Stimulated activated CD4-positive, alpha-beta T cell treated with anti-CD3 and anti-CD28 coated beads, Interleukin-4, amount 100 ng/mL, for 1 hour (primary cell): ENCODE data around the gene MRPL48.
A peak's percentile ranks its signal among the peaks of the same experiment; 100 is the strongest.
"Not testable (repeated sequence)": the region's sequence is repeated elsewhere in the genome, so short reads cannot be mapped to it uniquely, and the experiment has no call there.

Source experiments
- DNase-seq: peaks from one replicate; pipeline ENCODE4 v3.0.0-alpha.2; 2020

Gene MRPL48

GRCh38 chr11:73787643-73788558 lies at the start of gene MRPL48:
Gene MRPL48, plus strand, starts transcription at chr11:73787874. Its CDS starts 98 bp downstream, at chr11:73787972.
- DNase-seq = peak; percentile 89

GRCh38 chr11:73743045-73743444 lies 44.6 kb upstream of the MRPL48 start:
- DNase-seq = no peak

GRCh38 chr11:73746701-73747100 lies 41.0 kb upstream of the MRPL48 start:
- no peak for DNase-seq

- no peak for DNase-seq
Observed at GRCh38 chr11:73747762-73748161, 39.9 kb upstream of the MRPL48 start.

- DNase-seq = no peak
Observed at GRCh38 chr11:73748300-73748699, 39.4 kb upstream of the MRPL48 start.

- DNase-seq = no peak
Observed at GRCh38 chr11:73749118-73749517, 38.6 kb upstream of the MRPL48 start.

GRCh38 chr11:73750228-73750627 lies 37.4 kb upstream of the MRPL48 start:
- DNase-seq = no peak

- not testable (repeated sequence) for DNase-seq
Observed at GRCh38 chr11:73750862-73751261, 36.8 kb upstream of the MRPL48 start.

GRCh38 chr11:73752216-73752867 lies 35.3 kb upstream of the MRPL48 start:
- no peak for DNase-seq

- DNase-seq = no peak
Observed at GRCh38 chr11:73752903-73753302, 34.8 kb upstream of the MRPL48 start.

GRCh38 chr11:73753938-73754337 lies 33.7 kb upstream of the MRPL48 start:
- DNase-seq = no peak

- DNase-seq = no peak
Observed at GRCh38 chr11:73755670-73756069, 32.0 kb upstream of the MRPL48 start.

- no peak for DNase-seq
Observed at GRCh38 chr11:73757598-73757997, 30.1 kb upstream of the MRPL48 start.

GRCh38 chr11:73758451-73758850 lies 29.2 kb upstream of the MRPL48 start:
- DNase-seq = no peak

- peak; percentile 5 for DNase-seq
Observed at GRCh38 chr11:73759610-73760134, 28.0 kb upstream of the MRPL48 start.

- peak; percentile 15 for DNase-seq
Observed at GRCh38 chr11:73760135-73760678, 27.5 kb upstream of the MRPL48 start.

GRCh38 chr11:73760679-73761402 lies 26.8 kb upstream of the MRPL48 start, which contains the start of gene RAB6A:
Gene RAB6A, minus strand, starts transcription at chr11:73761074. Its CDS starts 439 bp downstream, at chr11:73760635.
- DNase-seq = peak; percentile 99

GRCh38 chr11:73761403-73761945 lies 26.2 kb upstream of the MRPL48 start:
- no peak for DNase-seq

- DNase-seq = no peak
Observed at GRCh38 chr11:73762732-73763131, 24.9 kb upstream of the MRPL48 start.

GRCh38 chr11:73766763-73767162 lies 20.9 kb upstream of the MRPL48 start:
- DNase-seq = no peak

- DNase-seq = not testable (repeated sequence)
Observed at GRCh38 chr11:73770811-73771210, 16.9 kb upstream of the MRPL48 start.
